ENCODE data around the gene ZMAT5.

GRCh38 chr22:29793396-29793795 is 26.6 kb upstream of the ZMAT5 start:
- TF ChIP-seq MYNN (IDR thresholded peaks at IDR 0.05) (no peak), MYNN (CRISPR knock-in tag; IDR thresholded peaks at IDR 0.05) (no peak), STAT6 (CRISPR knock-in tag; IDR thresholded peaks at IDR 0.05) (no peak), CTCF (IDR thresholded peaks at IDR 0.05 in 2 of 3, conservative IDR thresholded peaks at IDR 0.05 in 1 of 3; ENCODE audit: insufficient read depth in 2 of 3, low read depth in 1 of 3, low read length in 3 of 3) (no peak), CHD7 (IDR thresholded peaks at IDR 0.05; ENCODE audit: low read depth, low read length) (no peak), PCBP2 (IDR thresholded peaks at IDR 0.05; ENCODE audit: low read depth, low read length, poor library complexity, severe bottlenecking) (no peak), MYC (IDR thresholded peaks at IDR 0.05; ENCODE audit: low read depth, low read length) (no peak), MYC (CRISPR knock-in tag; IDR thresholded peaks at IDR 0.05; ENCODE audit: borderline replicate concordance, low read depth) (no peak), TARDBP (IDR thresholded peaks at IDR 0.05) (no peak), NR3C1 (CRISPR knock-in tag; IDR thresholded peaks at IDR 0.05) (no peak), POLR2AphosphoS5 (IDR thresholded peaks at IDR 0.05; ENCODE audit: control insufficient read depth, insufficient read depth, low read depth, low read length) (no peak), SLC30A9 (CRISPR knock-in tag; IDR thresholded peaks at IDR 0.05) (no peak), RBFOX2 (IDR thresholded peaks at IDR 0.05; ENCODE audit: low read depth, low read length) (no peak)
- TF ChIP-seq, protein P1, sequence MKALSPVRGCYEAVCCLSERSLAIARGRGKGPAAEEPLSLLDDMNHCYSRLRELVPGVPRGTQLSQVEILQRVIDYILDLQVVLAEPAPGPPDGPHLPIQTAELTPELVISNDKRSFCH (CRISPR knock-in tag; IDR thresholded peaks at IDR 0.05): no peak
- TF ChIP-seq, protein P1 (tag; IDR thresholded peaks at IDR 0.05): no peak
- TF ChIP-seq, protein P2, sequence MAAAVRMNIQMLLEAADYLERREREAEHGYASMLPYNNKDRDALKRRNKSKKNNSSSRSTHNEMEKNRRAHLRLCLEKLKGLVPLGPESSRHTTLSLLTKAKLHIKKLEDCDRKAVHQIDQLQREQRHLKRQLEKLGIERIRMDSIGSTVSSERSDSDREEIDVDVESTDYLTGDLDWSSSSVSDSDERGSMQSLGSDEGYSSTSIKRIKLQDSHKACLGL (CRISPR knock-in tag; IDR thresholded peaks at IDR 0.05; ENCODE audit: borderline replicate concordance, poor library complexity, severe bottlenecking): no peak
